Stromal cell of bone marrow (primary cell): Measurements from ENCODE around the gene MAT2A.
"Not testable (repeated sequence)": the region's sequence is repeated elsewhere in the genome, so short reads cannot be mapped to it uniquely, and the experiment has no call there.

Experiments
- DNase-seq: peaks from one replicate; pipeline ENCODE4 v3.0.0-alpha.2; 2012; ENCODE audit warnings: low read depth

Gene MAT2A

DNA sequence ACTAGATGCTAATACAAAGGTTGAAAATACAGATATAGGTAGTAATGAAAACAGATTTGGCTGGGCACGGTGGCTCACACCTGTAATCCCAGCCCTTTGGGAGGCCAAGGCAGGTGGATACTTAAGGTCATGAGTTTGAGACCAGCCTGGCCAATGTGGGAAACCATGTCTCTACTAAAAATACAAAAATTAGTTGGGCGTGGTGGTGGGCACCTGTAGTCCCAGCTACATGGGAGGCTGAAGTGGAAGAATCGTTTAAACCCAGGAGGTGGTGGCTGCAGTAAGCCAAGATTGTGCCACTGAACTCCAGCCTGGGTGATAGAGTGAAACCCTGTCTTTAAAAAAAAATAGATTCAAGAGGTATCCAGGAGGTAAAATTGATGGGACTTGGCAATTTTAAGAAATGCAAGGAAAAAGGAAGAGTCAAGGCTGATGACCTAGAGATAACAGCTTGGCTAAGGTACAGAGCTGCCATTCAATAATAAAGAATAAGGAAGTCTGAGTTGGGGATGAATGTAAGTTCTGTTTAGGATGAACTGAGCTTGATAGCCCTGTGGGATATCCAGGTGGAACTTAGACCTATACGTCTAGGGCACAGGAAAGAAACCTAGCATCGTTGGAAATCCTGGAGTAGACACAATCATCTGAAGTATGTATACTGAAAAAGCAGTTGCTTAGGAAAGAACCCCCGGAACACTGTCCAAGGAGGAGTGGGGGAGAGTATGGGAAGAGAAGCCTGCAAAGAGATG is 9.1 kb downstream of the MAT2A start:
- DNase-seq: no peak

DNA sequence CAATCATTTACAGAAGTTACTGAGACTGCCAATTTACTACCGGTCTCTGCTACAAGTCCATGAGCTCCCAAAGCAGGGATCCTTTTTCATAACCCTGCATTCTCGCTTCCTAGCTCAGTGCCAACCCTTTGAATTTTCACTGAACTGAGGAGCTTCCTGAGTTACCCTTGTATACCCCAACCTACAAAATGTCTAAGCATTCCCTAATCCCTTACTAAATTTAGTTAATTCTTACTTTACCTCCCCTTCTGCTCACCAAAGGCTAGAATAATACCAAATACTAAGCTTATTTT is 9.6 kb downstream of the MAT2A start:
- DNase-seq: no peak

DNA sequence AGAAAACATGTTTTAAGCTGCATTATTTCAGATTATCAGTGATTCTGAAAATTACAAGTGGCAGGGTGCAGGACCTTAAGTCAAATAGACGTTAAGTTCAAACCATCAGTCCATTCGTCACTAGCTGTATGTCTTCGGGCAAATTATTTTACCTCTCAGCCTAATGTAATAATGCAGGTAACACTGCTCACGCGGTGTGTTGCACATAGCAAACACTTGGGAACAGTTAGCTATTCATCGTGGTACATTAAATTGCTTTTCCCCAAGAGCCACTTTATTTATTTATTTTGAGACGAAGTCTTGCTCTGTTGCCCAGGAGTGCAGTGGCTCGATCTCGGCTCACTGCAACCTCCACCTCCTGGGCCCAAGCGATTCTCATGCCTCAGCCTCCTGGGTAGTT is 10.1 kb downstream of the MAT2A start:
- DNase-seq: no peak

DNA sequence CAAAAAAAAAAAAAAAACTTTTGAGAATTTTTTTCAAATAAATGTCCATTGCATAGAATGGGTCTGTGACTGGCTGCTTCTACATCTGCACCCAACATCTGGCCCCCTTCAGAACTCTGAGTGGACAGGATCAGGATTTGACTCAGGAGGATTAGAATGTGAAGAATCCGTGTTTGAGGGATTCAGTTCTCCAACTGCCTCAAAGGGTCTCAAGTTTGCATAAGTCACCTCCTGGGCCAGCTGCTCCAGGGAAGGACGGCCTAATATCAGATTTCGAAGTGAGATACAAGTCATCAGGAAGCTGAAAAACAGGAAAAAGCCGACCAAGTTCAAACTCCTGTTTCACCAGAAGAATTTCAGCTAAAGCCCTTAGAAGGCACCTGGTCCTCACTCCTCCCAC is 10.9 kb downstream of the MAT2A start:
- peak; percentile 42 for DNase-seq

DNA sequence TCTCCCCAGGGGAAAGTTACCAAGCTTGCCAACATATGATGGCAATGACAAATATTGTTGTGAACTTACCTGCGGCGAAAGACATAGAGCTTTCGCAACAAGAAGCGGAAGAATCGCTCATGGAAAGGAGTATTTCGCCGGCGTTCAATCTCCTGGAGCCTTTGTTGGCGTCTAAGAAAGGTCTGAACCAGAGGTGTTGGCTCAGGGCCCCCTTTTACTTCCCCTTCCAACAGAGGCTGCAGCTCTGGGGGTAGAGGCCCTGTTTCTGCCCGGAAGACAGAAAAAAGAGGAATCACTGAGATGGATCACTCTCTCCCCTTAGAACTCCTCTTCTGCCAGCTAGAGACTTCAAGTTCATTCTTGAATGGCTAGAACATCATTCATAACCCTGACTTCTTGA is 11.5 kb downstream of the MAT2A start:
- DNase-seq: no peak

DNA sequence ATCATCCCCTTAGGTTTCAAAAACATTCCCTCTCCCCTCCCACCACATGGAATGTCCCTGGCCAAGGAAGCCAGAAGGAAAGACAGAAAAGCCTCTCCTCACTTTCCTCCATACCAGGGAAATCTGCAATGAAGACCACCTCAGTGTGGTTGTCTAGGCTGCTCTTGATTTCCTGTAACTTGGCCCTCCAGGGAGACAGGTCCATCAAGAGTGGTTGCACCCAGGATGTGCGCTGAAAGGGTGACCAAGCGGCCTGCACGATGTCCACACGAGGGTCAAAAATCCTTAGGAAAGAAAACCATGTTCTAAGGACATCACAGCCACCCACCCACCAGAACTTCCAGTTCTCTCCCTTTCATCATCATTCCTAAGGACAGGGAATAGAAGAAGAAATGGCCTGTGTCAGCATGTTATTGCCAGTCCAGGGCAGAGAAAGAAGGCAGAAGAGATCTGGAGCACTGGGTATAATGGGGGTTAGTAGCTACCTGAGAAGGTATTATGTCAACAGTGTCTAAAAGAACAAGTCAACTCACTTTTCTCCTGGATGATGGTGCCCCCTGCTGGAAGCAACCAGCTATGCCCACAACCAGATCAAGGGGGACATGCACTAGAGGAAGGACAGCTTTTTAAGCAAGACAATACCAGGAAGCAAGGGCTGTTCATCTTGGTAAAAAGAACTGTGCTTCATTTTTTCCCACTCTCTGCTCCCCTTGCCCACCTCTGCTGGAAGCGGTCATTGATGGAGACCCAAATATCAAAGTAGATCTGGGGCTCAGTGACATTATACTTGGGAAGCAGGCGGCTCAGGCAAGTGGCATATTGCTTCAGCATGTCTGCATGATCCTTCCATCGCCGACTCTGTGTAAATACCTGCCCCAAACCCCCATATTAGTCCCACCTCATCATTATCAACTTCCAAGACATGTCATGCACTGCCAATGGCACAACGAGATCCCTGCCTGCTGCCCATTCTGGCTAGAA is 13.0 kb downstream of the MAT2A start:
- DNase-seq: peak; percentile 34

DNA sequence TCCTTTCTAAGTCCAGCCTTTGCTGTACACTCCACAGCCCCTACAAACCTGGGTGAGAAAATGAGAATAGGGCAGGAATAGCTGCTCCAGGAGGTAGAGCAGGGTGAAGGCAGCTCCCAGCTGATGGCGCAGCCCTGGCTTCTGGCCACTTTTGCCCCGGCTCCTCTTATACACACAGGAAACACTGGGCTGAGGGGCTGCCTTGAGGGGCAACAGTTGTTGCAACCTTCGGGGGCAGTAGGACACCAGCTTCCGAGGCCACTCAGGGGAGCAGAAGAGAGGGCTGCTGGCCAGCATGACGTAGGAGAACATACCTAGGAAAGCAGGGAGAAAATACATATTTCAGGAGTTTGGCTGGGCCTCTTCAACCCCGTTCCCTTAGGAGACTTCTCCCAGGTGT is 14.2 kb downstream of the MAT2A start:
- DNase-seq: no peak

DNA sequence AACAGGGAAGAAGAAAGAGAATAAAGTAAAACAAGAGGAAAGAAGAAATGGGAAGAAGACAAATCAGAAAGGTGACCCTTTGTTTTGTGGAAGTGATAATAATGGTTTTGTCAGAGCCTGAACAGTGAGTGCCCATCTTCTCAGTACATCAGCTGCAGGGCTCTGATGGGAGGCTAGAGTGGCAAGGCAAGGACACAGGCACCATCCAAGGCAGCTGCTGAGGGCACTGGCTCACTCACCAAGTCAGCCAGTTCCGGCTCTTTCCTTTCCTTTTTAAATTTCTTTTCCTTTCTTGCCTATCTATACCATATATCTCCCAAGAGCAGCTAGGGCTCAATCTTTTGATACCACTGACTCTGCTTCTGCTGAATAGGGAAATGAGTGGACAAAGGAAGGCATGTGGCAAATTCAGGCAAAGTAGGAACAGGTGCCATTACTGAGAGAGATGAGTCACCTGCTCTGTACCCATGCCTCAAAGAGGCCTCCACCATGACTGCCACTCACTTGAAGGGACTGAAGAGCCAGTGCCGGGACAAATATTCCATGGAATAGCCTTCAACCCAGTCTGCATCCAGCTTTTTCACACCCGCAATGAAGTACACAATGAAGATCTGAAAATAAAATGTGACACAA is 16.1 kb downstream of the MAT2A start:
- DNase-seq: no peak

DNA sequence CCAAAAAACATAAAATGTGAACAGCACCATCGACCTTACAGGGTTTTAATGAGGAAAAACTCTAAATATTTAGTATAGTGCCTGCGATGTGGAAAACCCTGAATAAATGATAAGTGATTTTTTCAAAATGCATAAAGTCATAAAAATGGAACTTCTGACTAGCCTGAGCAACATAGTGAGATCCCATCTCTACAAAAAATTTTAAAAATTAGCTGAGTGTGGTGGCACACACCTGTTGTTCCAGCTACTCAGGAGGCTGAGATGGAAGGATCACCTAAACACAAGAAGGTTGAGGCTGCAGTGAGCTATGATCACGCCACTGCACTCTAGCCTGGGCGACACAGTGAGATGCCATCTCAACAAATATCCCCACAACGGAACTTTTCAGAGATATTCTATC is 18.2 kb downstream of the MAT2A start:
- no peak for DNase-seq

DNA sequence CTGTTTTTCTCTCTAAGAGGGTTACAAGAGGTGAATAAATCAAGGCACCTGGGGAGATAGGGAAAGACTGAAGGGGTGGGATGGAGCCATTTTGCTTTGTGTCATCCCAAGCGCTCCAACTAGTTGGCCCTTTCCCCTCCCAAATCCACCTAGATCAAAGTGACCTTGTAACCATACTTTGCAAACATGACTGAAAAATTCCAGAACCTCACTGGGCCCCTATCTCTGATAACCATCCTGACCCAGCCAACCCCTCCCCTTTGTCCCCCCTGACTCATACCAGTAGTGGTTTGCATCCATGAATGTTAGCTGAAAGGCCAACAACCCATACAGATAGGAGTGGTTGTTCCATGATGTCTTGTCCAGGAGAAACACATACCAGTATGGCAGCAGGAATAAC is 19.2 kb downstream of the MAT2A start:
- no peak for DNase-seq

DNA sequence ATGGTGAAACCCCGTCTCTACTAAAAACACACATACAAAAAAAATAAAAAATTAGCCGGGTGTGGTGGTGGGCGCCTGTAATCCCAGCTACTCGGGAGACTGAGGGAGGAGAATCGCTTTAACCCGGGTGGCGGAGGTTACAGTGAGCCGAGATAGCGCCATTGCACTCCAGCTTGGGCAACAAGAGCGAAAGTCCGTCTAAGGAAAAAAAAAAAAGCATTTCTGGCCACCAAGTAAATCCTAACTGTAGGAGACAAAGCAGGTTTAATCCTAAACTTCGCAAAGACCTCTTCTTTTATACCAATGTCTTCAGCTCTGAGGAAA is 21.4 kb downstream of the MAT2A start:
- not testable (repeated sequence) for DNase-seq

DNA sequence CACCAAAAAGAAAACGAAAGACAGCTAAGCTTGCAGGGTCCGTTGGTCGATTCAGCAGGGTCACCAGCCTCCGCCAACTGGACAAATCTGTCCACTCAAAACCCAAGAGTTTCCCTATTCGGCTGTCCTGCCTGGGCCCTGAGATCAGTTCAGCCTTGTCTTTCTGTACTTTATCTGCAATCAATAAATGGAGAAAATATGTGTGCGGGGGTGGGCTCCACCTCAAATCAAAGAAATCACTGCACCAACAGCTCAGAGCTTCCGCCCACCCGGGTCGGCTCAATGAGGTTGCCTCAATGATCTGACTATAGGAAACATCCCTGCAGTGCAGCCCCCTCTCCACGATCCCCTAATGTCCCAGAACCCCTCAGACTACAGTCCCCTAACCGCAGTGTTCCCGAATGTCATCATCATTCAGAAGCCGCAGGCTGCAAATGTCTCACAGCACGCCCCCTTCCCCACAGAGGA is 21.9 kb downstream of the MAT2A start:
- DNase-seq: no peak

DNA sequence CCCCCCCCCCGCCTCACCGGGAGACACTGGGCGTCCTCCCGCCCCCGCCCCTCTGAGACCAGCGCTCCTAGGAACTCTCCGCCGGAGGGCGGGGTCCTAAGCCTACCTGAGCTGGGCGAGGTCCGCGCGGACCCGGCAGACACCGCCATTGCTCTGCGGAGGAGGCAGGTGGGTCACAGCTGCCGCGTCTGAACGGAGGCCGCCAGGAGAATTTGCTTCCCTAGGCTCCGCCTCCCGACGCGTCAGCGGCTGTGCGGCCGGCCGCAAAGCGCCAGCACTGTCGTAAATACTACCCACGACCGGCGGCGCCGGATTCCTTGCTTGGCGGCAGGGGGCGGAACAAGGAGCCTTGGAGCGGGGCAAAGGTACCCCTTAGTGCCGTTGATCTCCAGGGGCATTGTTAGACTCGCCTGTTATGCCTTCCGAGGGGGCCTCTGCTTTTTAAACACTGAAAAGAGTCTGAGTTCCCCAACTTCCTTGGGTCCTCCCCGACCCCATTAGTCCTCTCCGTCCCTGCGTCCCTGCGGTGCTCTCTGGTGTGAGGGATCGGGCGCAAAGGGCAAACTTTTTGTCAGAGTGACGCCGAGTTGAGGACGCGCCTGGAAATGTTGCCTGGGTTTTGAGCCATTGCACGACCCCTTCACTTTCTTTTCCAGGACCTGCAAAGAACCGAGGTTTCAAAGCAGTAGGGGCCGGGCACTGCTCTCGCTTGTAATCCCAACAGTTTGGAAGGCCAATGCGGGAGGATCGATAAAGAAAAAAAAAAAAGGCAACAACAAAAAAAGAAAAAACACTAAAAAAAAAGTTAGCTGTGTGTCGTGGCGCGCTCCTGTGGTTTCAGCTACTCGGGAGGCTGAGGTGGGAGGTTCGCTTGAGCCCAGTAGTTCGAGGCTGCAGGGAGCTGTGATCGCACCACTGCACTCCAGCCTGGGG is 22.6 kb downstream of the MAT2A start, which contains the start of gene GGCX:
Gene GGCX (minus strand): TSS at position 214 of the 933 bp plus-strand sequence. CDS start 65 bp downstream, at position 149.
- DNase-seq: peak; percentile 88

DNA sequence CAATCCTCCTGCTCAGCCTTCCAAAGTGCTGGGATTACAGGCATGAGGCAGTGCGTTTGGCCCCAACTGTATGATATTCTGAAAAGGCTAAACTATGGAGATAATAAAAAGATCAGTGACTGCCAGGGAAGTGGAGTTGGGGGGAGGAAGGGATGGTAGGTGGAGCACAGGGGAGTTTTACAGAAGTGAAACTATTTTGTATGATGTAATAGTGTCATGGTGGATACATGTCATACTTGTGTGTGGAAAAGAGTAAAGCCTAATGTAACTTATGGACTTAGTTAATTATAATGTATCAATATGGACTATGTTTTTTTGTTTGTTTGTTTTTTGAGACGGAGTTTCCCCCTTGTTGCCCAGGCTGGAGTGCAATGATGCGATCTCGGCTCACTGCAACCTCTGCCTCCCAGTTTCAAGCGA is 25.2 kb downstream of the MAT2A start:
- DNase-seq: no peak

DNA sequence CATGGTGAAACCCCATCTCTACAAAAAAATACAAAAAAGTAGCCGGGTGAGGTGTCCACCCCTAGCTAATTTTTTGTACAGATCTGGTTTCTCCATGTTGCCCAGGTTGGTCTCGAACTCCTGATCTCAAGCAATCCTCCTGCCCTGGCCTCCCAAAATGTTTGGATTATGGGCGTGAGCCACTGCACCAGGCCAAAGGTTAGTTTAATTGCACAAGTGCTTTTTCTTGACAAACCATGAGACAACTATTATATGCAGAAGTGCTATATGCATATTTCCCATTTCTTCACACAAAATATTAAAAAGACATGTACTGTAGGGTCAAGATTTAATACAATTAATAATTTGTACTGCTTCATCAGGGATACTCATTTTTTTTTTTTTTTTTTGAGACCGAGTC is 27.3 kb downstream of the MAT2A start:
- DNase-seq: no peak

DNA sequence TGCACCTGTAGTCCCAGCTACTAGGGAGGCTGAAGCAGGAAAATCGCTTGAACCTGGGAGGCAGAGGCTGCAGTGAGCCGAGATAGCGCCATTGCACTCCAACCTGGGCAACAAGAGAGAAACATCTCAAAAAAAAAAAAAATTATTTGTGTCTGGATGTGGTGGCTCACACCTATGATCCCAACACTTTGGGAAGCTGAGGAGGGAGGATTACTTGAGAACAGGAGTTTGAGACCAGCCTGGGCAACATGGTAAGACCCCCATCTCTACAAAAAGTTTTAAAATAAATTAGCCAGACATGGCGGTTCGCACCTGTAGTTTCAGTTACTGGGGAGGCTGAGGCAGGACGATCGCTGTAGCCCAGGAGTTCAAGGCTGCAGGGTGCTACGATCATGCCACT is 36.8 kb downstream of the MAT2A start:
- DNase-seq: no peak

DNA sequence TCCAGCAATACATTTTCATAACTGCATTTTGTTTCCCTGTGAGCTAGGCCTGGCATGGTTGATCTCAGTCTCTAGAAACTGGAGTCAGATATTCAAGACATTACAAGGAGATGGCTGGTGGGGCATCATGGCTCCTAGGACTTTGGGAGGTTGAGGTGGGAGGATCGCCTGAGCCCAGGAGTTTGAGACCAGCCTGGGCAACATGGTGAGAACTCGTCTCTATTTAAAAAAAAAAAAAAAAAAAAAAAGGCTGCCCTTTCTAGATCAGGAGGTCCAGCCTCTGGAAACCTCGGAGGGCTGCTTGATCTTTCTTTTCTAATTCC is 38.1 kb downstream of the MAT2A start:
- DNase-seq: no peak

DNA sequence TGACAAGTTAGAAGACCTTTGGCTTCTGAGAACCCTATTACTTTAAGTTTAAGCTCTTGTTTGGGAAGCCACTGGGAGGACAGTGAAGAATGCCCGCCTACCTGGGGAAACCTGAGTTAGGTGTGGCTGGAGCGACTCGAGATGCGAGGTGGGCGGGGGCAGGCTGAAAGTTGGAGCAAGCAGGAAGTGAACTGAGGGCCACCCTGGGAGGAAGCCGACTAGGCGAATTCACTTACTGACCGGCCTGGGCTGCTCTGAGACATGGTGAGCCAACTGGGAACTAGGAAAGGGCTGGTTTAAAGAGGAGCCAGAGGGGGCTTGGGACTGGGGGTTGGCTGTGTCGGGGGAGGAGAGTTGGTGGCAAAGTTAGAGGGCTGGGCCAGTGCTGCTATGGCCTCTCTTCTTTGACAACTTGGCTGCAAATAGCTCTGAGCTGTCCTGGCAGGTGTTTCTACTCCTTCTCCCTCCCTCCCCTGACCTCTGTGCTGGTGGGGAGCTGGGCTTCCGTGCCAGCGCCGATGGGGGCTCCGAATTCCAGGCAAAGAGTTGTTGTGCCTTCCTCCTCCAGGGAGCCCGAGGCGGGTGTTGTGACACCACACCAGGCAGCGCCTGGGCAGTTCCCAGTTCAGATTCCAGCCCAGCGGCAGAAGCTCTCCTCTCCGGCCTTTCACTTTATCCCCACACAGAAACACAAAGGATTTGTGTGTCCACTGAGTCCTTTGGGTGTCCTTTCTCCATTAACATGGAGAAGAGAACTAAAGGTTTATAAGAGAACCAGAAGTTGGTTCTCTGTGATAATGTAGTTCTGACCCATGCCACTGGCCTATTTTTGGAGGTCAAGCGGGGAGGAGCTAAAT is 38.6 kb downstream of the MAT2A start, which contains the start of gene VAMP8:
Gene VAMP8 (plus strand): TSS at position 201 of the 857 bp plus-strand sequence. CDS start 61 bp downstream, at position 262.
- DNase-seq: no peak

DNA sequence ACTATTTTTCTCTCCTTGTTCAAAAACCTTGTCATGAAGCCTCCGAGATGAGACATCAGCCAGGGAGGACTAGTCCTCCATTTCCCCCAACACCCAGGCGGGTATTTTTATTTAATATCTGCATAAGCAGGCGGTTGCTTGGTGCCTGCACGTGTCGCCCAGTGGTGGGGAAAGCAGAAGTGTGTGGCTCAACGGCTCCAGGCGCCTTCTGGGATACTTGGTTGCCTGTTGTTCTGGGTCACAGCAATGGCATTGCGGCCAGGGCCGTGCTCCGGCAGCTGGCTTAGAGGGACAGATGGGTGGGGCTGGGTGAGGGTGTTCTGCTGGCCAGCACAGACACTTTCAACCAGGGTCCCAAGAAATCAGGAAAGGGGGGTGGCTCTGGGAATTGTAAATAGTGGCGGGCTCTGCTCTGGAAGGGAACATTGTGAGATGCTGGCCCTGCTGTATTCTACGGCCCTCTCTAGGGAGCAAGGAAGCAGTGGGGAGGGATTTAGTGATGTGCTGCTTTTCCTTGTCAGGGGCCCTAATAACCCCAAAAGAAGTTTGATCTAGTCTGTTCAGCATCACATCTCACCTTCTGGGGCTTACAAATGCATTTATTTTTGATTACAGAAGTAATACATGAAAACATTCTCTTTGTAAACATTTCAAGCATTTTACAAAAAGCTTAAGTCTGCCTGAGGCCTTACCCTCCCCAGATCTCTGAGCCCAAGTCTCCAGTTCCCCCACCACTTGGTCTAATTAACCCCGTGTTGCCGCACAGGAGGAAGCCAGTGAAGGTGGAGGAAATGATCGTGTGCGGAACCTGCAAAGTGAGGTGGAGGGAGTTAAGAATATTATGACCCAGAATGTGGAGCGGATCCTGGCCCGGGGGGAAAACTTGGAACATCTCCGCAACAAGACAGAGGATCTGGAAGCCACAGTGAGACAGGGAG is 39.5 kb downstream of the MAT2A start:
- no peak for DNase-seq
